MM.1S (cell line): ENCODE data around the gene PGGT1B.

ENCODE experiments used
- DNase-seq: peaks from one replicate; pipeline ENCODE4 v3.0.0-alpha.2; 2015
- H2AFZ ChIP-seq: fragments of 300-600 bp; sonication (generic); 2 replicates; pipeline ENCODE4 v1.6.0; 2016; ENCODE audit warnings: antibody characterized with exemption, low read length
- H3F3A ChIP-seq: fragments of 300-600 bp; sonication (generic); 2 replicates; pipeline ENCODE4 v1.6.1; 2016; ENCODE audit warnings: mild to moderate bottlenecking, antibody characterized with exemption, low read length, moderate library complexity, mixed read lengths; ENCODE audit not compliant: insufficient read depth
- H3K27ac ChIP-seq: fragments of 300-600 bp; sonication (generic); 2 replicates; pipeline ENCODE4 v1.5.1; 2016; ENCODE audit warnings: mild to moderate bottlenecking, low read length
- H3K27me3 ChIP-seq: fragments of 300-600 bp; sonication (generic); replicated peaks from 2 replicates; pipeline ENCODE4 v1.6.0; 2016; ENCODE audit warnings: low read length; ENCODE audit not compliant: insufficient read depth
- H3K36me3 ChIP-seq: fragments of 300-600 bp; sonication (generic); replicated peaks from 2 replicates; pipeline ENCODE4 v1.6.1; 2016; ENCODE audit warnings: mild to moderate bottlenecking, low read length, mixed read lengths; ENCODE audit not compliant: insufficient read depth
- H3K4me1 ChIP-seq: fragments of 300-600 bp; sonication (generic); 2 replicates; pipeline ENCODE4 v1.6.1; 2016; ENCODE audit warnings: low read length, mixed read lengths
- H3K4me2 ChIP-seq: fragments of 300-600 bp; sonication (generic); 2 replicates; pipeline ENCODE4 v1.6.0; 2016; ENCODE audit warnings: low read depth, low read length
- H3K4me3 ChIP-seq: fragments of 300-600 bp; sonication (generic); 2 replicates; pipeline ENCODE4 v1.5.1; 2016; ENCODE audit warnings: low read length, mixed read lengths
- H3K79me2 ChIP-seq: fragments of 300-600 bp; sonication (generic); 2 replicates; pipeline ENCODE4 v1.6.1; 2016; ENCODE audit warnings: mixed run types, low read length, mixed read lengths
- H3K9ac ChIP-seq: fragments of 300-600 bp; sonication (generic); 2 replicates; pipeline ENCODE4 v1.6.1; 2016; ENCODE audit warnings: low read length, mixed read lengths
- H3K9me2 ChIP-seq: fragments of 300-600 bp; sonication (generic); replicated peaks from 2 replicates; pipeline ENCODE4 v1.6.1; 2016; ENCODE audit warnings: mild to moderate bottlenecking, low read length, mixed read lengths; ENCODE audit not compliant: insufficient read depth
- H3K9me3 ChIP-seq: fragments of 300-600 bp; sonication (generic); replicated peaks from 2 replicates; pipeline ENCODE4 v1.6.1; 2016; ENCODE audit warnings: mild to moderate bottlenecking, low read length, mixed read lengths; ENCODE audit not compliant: insufficient read depth
- H4K20me1 ChIP-seq: fragments of 300-600 bp; sonication (generic); 2 replicates; pipeline ENCODE4 v1.6.1; 2016; ENCODE audit warnings: mild to moderate bottlenecking, low read length, moderate library complexity, mixed read lengths; ENCODE audit not compliant: insufficient read depth
- EZH2 ChIP-seq: fragments of 300-600 bp; sonication (generic); optimal IDR thresholded peaks from 2 replicates; pipeline ENCODE3; 2017; ENCODE audit warnings: low read depth, mild to moderate bottlenecking, antibody characterized with exemption, low read length, mixed read lengths
- EZH2phosphoT487 ChIP-seq: fragments of 300-600 bp; sonication (generic); IDR thresholded peaks from 2 replicates; pipeline ENCODE4 v1.6.1; 2018; ENCODE audit warnings: antibody characterized with exemption, low read length
- TF ChIP-seq, protein P1 (sequence below): fragments of 300-600 bp; sonication (generic); IDR thresholded peaks from 2 replicates; pipeline ENCODE4 v1.5.1; 2016; ENCODE audit warnings: antibody characterized with exemption, low read length, mixed read lengths

The PGGT1B gene

DNA sequence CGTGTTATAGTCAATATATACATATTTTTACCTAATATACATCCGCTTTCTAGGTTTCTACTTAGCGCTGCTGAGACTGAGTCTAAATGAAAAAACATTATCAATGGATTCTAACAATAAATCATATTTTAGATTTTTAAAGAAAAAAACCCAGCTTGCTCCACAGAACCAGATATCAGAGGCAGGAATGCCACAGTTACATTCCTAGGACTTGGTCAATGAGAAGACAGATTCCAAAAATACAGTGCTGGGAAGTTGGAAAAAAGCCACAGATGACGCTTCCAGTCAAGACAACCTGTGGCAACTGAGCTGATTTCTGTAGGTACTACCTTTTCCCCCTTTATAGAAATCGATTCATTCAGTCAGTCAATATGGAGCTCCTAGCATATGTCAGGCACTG is 34.4 kb upstream of the PGGT1B start:
- no peaks in the 10 kb centered on the region for H3K4me1 ChIP-seq
- H3K9me2 ChIP-seq: no peaks in the 10 kb centered on the region
- no peaks in the 10 kb centered on the region for H3K9me3 ChIP-seq
- H2AFZ ChIP-seq: no peak overlapping the region
- 0 out of 2 replicates have a peak, but pooled peaks cover 5% of the 10 kb centered on the region for H3F3A ChIP-seq
- peak overlapping the region; percentile 40 for H3K4me2 ChIP-seq
- H3K36me3 ChIP-seq: no peaks in the 10 kb centered on the region
- no peaks in the 10 kb centered on the region for H4K20me1 ChIP-seq
- no peak overlapping the region for H3K27ac ChIP-seq
- H3K4me3 ChIP-seq: peak overlapping the region; percentile 40
- TF ChIP-seq, protein P1, sequence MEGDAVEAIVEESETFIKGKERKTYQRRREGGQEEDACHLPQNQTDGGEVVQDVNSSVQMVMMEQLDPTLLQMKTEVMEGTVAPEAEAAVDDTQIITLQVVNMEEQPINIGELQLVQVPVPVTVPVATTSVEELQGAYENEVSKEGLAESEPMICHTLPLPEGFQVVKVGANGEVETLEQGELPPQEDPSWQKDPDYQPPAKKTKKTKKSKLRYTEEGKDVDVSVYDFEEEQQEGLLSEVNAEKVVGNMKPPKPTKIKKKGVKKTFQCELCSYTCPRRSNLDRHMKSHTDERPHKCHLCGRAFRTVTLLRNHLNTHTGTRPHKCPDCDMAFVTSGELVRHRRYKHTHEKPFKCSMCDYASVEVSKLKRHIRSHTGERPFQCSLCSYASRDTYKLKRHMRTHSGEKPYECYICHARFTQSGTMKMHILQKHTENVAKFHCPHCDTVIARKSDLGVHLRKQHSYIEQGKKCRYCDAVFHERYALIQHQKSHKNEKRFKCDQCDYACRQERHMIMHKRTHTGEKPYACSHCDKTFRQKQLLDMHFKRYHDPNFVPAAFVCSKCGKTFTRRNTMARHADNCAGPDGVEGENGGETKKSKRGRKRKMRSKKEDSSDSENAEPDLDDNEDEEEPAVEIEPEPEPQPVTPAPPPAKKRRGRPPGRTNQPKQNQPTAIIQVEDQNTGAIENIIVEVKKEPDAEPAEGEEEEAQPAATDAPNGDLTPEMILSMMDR: no peak
- TF ChIP-seq EZH2: no peak
- no peak for TF ChIP-seq EZH2phosphoT487
- no peaks in the 10 kb centered on the region for H3K27me3 ChIP-seq
- H3K79me2 ChIP-seq: peaks cover 17% of the 10 kb centered on the region
- H3K9ac ChIP-seq: no peak overlapping the region
- no peak for DNase-seq

DNA sequence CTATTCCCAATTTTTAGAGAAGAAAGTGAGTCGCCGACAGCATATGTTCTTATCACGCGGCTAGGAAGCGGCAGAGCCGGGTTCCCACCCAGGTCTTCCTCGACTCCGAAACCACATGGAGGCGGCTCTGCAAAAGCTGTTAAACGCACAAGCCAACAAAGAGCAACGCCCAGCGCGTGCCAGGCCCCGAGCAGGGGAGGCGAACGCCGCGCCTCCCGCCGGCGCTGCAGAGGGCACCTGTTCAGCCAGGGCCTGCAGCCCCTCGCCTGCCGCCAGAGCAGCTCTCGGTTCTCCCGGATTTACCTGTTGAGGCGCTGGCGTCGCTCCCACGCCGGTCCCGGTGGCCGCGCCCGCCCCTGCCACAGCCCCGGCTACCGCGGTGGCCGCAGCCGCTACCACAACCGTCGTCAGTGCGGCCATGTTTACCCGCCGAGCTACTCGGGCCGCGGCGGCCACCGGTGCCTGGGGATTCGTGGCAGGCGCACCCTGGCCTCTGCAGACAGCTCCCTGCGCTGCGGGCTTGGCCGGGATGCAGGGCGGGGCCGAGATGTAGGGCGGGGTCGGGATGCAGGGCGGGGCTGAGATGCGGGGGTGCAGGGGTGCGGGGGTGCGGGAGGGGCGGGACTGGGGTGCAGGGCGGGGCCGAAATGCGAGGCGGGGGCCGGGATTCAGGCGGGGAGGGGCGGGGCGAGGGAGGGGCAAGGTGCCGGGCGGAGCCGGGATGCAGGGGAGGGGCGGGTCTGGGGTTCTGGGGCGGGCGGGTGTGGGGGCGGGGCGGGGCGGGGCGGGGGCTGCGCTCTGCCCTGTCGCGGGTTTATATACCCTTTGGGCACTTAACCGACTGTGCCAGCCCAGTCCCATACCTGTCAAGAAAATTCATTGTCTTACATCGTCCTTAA is 33.7 kb upstream of the PGGT1B start, which contains the start of gene CCDC112:
CCDC112 (minus strand) TSS at position 531 of the 899 bp plus-strand sequence; CDS start at position 420, 111 bp downstream.
- no peaks in the 10 kb centered on the region for H4K20me1 ChIP-seq
- H2AFZ ChIP-seq: peak within 1 kb of the TSS; percentile 95
- H3K9me2 ChIP-seq: no peaks in the 10 kb centered on the region
- no peaks in the 10 kb centered on the region for H3K9me3 ChIP-seq
- H3K27ac ChIP-seq: peak within 1 kb of the TSS; percentile 57; the same call in 1 of the 2 replicates
- H3K27me3 ChIP-seq: no peaks in the 10 kb centered on the region
- peaks cover 17% of the 10 kb centered on the region for H3K79me2 ChIP-seq
- H3K36me3 ChIP-seq: no peaks in the 10 kb centered on the region
- peak; percentile 72 for DNase-seq
- no peaks in the 10 kb centered on the region for H3K4me1 ChIP-seq
- H3F3A ChIP-seq: 0 out of 2 replicates have a peak, but pooled peaks cover 5% of the 10 kb centered on the region
- peak within 1 kb of the TSS; percentile 97 for H3K4me2 ChIP-seq
- H3K9ac ChIP-seq: peak within 1 kb of the TSS; percentile 65
- H3K4me3 ChIP-seq: peak within 1 kb of the TSS; percentile 86
- TF ChIP-seq EZH2: no peak
- no peak for TF ChIP-seq EZH2phosphoT487

DNA sequence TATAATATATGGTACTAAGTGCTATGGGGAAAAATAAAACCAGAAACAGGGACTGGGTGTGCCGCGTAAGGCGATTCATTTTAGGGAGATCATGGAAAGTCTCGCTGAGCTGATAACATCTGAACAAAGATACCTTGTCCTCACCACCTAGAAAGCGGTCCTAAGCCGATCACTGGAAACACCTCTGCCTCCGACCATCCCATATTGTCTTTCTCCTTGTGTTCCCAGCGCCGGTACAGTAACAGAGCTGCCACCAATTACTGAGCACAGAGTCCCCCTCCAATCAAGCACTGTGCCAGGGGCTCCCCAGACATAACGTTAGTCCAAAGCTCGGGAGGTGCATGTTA is 33.1 kb upstream of the PGGT1B start:
- H3K9me2 ChIP-seq: no peaks in the 10 kb centered on the region
- H3K9me3 ChIP-seq: no peaks in the 10 kb centered on the region
- peak overlapping the region; percentile 97 for H3K4me2 ChIP-seq
- peak overlapping the region; percentile 57; the same call in 1 of the 2 replicates for H3K27ac ChIP-seq
- peak overlapping the region; percentile 65 for H3K9ac ChIP-seq
- H3F3A ChIP-seq: 0 out of 2 replicates have a peak, but pooled peaks cover 5% of the 10 kb centered on the region
- no peaks in the 10 kb centered on the region for H3K4me1 ChIP-seq
- H3K4me3 ChIP-seq: peak overlapping the region; percentile 86
- no peaks in the 10 kb centered on the region for H3K36me3 ChIP-seq
- no peak for TF ChIP-seq EZH2
- no peak for TF ChIP-seq EZH2phosphoT487
- H2AFZ ChIP-seq: peak overlapping the region; percentile 95
- peaks cover 17% of the 10 kb centered on the region for H3K79me2 ChIP-seq
- H4K20me1 ChIP-seq: no peaks in the 10 kb centered on the region
- H3K27me3 ChIP-seq: no peaks in the 10 kb centered on the region
- no peak for DNase-seq

DNA sequence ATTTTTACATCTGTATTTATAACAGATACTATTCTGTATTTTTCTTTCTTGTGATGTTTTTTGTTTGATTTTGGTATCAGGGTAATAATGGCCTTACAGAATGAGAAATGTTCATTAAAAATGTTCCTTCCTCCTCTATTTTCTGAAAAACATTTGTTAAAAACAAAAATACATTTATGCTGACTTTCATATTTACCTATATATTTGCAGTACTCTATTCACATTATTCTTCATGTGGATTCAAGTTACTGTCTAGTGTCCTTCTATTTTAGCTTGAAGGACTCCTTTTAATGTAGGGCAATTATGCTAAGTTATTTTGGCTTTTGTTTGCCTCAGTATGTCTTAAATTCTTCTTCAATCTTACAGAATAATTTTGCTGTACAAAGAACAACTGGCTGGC is 28.7 kb upstream of the PGGT1B start:
- no peaks in the 10 kb centered on the region for H3K9me3 ChIP-seq
- H3K79me2 ChIP-seq: peaks cover 20% of the 10 kb centered on the region
- no peaks in the 10 kb centered on the region for H3K9me2 ChIP-seq
- H3K27me3 ChIP-seq: no peaks in the 10 kb centered on the region
- H3K9ac ChIP-seq: no peak overlapping the region
- H3K36me3 ChIP-seq: no peaks in the 10 kb centered on the region
- no peak overlapping the region for H3K4me3 ChIP-seq
- no peak overlapping the region for H2AFZ ChIP-seq
- TF ChIP-seq EZH2phosphoT487 (no peak), EZH2 (no peak)
- TF ChIP-seq, protein P1: no peak
- DNase-seq: no peak
- no peak overlapping the region for H3K27ac ChIP-seq
- H4K20me1 ChIP-seq: no peaks in the 10 kb centered on the region
- no peak overlapping the region for H3K4me2 ChIP-seq
- no peaks in the 10 kb centered on the region for H3K4me1 ChIP-seq
- H3F3A ChIP-seq: no peaks in the 10 kb centered on the region
